ENCODE measurements around the gene TRIM8. TPM values are rescaled to one million over a fixed set of nuclear protein-coding genes. Genes with fewer than 3 reads are reported as not detected.

Gene TRIM8
- total RNA-seq, 1 experiment from 2014 or later, result 91.6 TPM

DNA sequence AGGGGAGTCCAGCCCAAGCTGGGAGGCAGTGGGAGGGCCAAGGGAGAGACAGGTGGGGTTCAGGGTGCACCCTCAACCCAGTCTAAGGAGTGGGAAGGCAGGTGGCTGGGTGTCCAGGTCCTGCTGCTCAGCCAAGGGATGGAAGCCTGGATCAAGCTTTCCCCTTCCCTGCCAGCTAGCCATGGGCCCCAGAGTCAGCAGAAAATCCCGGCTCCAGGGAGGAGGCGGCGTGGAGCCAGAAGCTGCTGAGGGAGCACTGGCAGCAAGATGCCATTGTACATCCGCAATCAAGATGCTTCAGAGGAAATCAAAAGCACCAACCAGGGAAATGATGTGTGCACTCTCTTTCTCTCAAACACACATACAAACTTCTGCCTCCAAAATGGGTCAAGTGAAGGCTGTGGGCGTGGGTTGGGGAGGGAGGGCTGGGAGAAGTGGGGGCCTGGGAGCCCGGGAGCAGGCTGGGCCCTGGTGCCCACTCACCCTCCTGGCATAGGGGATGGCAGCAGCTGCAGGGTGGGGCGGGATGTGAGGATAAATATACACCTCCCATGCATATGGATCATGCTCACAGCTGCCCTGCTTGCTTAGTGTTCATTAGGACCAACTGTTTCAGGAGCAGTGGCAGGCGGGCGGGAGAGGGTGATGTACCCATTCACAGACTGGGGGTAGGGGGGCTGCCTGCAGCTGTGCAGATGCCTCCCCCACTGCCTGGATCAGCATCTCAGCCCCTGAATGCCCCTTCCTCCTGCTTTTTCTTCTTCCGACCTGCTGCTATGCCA is 24.2 kb downstream of the TRIM8 start:
- POLR2A ChIA-PET, result interaction anchor here (0.6 to 1.3 kb wide), 2 partner anchors 22 to 48 kb away, joined by 3 read pairs; no protein-coding TSS in a partner anchor
- no peak for ATAC-seq
- no peaks in the 10 kb centered on the region for H3K79me2 ChIP-seq (ENCODE audit: insufficient read depth, low read length)

DNA sequence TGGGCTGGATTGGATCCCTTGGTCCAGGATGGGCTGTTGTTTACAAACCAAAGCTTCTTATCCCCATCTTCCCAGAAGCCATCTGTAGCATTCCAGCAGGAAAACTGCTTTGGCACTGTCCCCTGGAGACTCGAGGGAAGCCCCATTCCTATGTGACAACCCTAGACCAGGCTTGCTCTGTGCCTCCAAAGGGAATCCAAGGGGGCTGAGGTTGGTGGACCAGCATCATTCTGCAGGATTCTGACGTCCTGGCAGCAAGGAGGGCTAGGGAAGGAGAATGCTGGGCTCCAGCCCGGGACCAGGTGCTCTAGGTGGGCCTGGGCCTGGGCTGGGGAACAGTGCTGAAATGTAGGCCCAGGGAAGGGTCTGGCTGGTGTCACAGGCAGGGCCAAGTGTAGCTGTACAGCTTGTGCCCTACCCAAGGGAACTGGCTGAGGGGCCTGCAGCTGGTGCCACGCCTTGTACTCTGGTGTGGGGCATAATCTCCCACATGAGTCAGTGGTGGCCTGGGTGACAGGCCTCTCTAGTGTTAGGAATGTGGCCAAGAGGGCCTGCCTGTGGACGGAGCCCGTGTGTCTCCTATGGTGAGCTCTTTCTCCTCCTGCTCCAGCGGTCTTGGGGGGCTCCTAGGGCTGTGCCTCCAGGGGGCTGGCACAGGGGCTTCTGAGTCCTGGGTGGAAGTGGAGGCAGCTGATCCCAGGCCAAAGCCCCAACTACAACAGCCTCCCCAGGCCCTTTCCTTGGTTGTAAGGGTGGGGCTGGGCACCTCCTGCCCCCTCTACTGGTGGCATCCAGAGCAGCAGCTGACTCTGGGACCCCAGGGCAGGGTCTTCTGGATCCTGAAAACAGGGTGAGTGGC is 25.2 kb downstream of the TRIM8 start:
- CTCF ChIA-PET, result interaction anchor here (0.9 to 3.8 kb wide), 11 partner anchors 9 to 439 kb away, joined by 3 to 40 read pairs (median 4); partner anchors contain the start of genes ARL3, SFXN2 and TRIM8
- Histone ChIP-seq H2AFZ (ENCODE audit: low read depth, low read length, poor library complexity, severe bottlenecking) (no peak overlapping the region), H3K79me2 (ENCODE audit: insufficient read depth, low read length) (no peaks in the 10 kb centered on the region), H3K4me2 (ENCODE audit: low read length) (peak overlapping the region; percentile 55), H4K20me1 (ENCODE audit: insufficient read depth) (no peaks in the 10 kb centered on the region), H3K4me1 (ENCODE audit: control insufficient read depth in 1 of 2, insufficient read depth in 2 of 2, low read length in 2 of 2) (peaks cover 13 to 23% of the 10 kb centered on the region in 2 experiments), H3K9me3 (ENCODE audit: control insufficient read depth in 1 of 2, insufficient read depth in 1 of 2, low read depth in 1 of 2, low read length in 2 of 2) (no peaks in the 10 kb centered on the region), H3K27me3 (ENCODE audit: insufficient read depth, low read length) (no peaks in the 10 kb centered on the region), H3K9me2 (ENCODE audit: insufficient read depth) (no peaks in the 10 kb centered on the region), H3K4me3 (replicated peaks in 1 of 2; ENCODE audit: low read depth in 1 of 2, low read length in 2 of 2) (no peak overlapping the region), H3K36me3 (ENCODE audit: control insufficient read depth in 1 of 2, insufficient read depth in 2 of 2, low read length in 2 of 2) (no peaks in the 10 kb centered on the region), H3K9ac (ENCODE audit: low read length) (peak overlapping the region; percentile 31), H3K27ac (ENCODE audit: low read depth, low read length) (peak overlapping the region; percentile 1; the same call in 1 of the 2 replicates)
- intact Hi-C loops (cut with micrococcal nuclease), result loop anchor here (1.0 kb wide), 1 partner anchor 23 kb away; no protein-coding TSS in a partner anchor
- RAD21 ChIA-PET (ENCODE audit: low non-redundant PET in 1 of 2, low total read pairs in 2 of 2, uncharacterized antibody in 2 of 2, unreplicated experiment in 2 of 2), result interaction anchor here in 1 of 2 experiments (1.1 kb wide), 1 partner anchor 24 kb away, joined by 9 read pairs; no protein-coding TSS in a partner anchor
- POLR2A ChIA-PET, result interaction anchor here (0.6 to 1.3 kb wide), 4 partner anchors 14 to 47 kb away, joined by 3 to 6 read pairs (median 3); no protein-coding TSS in a partner anchor
- peak; percentile 85 for ATAC-seq
- no TSS peak for BruUV-seq (replicated peaks)
- peak; percentile 35 for DNase-seq (ENCODE audit: low read depth, low spot score)
- TF ChIP-seq RAD21 (IDR thresholded peaks at IDR 0.05; ENCODE audit: low read depth) (peak; percentile 38; the same call in 1 of the 2 replicates), JUND (IDR thresholded peaks at IDR 0.05) (no peak), ZFX (IDR thresholded peaks at IDR 0.05) (0 out of 2 replicates have a peak, but pooled peaks have one; percentile 49), POLR2A (IDR thresholded peaks at IDR 0.05; ENCODE audit: borderline replicate concordance, extremely low read depth, insufficient read depth, insufficient read length) (no peak), EGR1 (IDR thresholded peaks at IDR 0.05; ENCODE audit: low read depth) (no peak), CBX3 (IDR thresholded peaks at IDR 0.05; ENCODE audit: low read depth) (no peak), ZNF274 (IDR thresholded peaks at IDR 0.05; ENCODE audit: low read depth, low read length) (no peak), FOSL1 (IDR thresholded peaks at IDR 0.05; ENCODE audit: low read depth) (no peak)
- TF ChIP-seq, protein P1, sequence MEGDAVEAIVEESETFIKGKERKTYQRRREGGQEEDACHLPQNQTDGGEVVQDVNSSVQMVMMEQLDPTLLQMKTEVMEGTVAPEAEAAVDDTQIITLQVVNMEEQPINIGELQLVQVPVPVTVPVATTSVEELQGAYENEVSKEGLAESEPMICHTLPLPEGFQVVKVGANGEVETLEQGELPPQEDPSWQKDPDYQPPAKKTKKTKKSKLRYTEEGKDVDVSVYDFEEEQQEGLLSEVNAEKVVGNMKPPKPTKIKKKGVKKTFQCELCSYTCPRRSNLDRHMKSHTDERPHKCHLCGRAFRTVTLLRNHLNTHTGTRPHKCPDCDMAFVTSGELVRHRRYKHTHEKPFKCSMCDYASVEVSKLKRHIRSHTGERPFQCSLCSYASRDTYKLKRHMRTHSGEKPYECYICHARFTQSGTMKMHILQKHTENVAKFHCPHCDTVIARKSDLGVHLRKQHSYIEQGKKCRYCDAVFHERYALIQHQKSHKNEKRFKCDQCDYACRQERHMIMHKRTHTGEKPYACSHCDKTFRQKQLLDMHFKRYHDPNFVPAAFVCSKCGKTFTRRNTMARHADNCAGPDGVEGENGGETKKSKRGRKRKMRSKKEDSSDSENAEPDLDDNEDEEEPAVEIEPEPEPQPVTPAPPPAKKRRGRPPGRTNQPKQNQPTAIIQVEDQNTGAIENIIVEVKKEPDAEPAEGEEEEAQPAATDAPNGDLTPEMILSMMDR (IDR thresholded peaks at IDR 0.05 in 2 of 3, conservative IDR thresholded peaks at IDR 0.05 in 1 of 3; ENCODE audit: borderline replicate concordance in 1 of 3, insufficient read depth in 1 of 3, low read depth in 2 of 3, low read length in 2 of 3), result peak; percentile 77 to 87 (median 83); a peak in 5 of 6 replicates
- TF ChIP-seq, protein P2, sequence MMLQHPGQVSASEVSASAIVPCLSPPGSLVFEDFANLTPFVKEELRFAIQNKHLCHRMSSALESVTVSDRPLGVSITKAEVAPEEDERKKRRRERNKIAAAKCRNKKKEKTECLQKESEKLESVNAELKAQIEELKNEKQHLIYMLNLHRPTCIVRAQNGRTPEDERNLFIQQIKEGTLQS (IDR thresholded peaks at IDR 0.05), result no peak
- TF ChIP-seq, protein P3, sequence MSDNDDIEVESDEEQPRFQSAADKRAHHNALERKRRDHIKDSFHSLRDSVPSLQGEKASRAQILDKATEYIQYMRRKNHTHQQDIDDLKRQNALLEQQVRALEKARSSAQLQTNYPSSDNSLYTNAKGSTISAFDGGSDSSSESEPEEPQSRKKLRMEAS (IDR thresholded peaks at IDR 0.05), result no peak

More for the DNA sequence above, 24.2 kb downstream of the TRIM8 start:
- Histone ChIP-seq H3K36me3 (ENCODE audit: control insufficient read depth in 1 of 2, insufficient read depth in 2 of 2, low read length in 2 of 2) (no peaks in the 10 kb centered on the region), H3K9me3 (ENCODE audit: control insufficient read depth in 1 of 2, insufficient read depth in 1 of 2, low read depth in 1 of 2, low read length in 2 of 2) (no peaks in the 10 kb centered on the region), H2AFZ (ENCODE audit: low read depth, low read length, poor library complexity, severe bottlenecking) (no peak overlapping the region), H3K27ac (ENCODE audit: low read depth, low read length) (no peak overlapping the region), H3K9ac (ENCODE audit: low read length) (peak overlapping the region; percentile 31; the same call in 1 of the 2 replicates), H3K4me1 (ENCODE audit: control insufficient read depth in 1 of 2, insufficient read depth in 2 of 2, low read length in 2 of 2) (peaks cover 9 to 23% of the 10 kb centered on the region in 2 experiments), H3K4me2 (ENCODE audit: low read length) (0 out of 2 replicates have a peak overlapping the region, but pooled peaks have one; percentile 55), H3K4me3 (replicated peaks in 1 of 2; ENCODE audit: low read depth in 1 of 2, low read length in 2 of 2) (no peak overlapping the region), H4K20me1 (ENCODE audit: insufficient read depth) (no peaks in the 10 kb centered on the region), H3K9me2 (ENCODE audit: insufficient read depth) (no peaks in the 10 kb centered on the region), H3K27me3 (ENCODE audit: insufficient read depth, low read length) (no peaks in the 10 kb centered on the region)
- intact Hi-C loops (cut with micrococcal nuclease), result loop anchor here (1.0 kb wide), 1 partner anchor 22 kb away; no protein-coding TSS in a partner anchor
- CTCF ChIA-PET, result interaction anchor here (2.0 to 3.8 kb wide), 2 partner anchors 8 to 10 kb away, joined by 10 to 40 read pairs; no protein-coding TSS in a partner anchor
- DNase-seq (ENCODE audit: low read depth, low spot score), result no peak
- RAD21 ChIA-PET (ENCODE audit: low non-redundant PET in 1 of 2, low total read pairs in 2 of 2, uncharacterized antibody in 2 of 2, unreplicated experiment in 2 of 2), result no interaction called here
- no peak for TF ChIP-seq ZFX (IDR thresholded peaks at IDR 0.05)
- TF ChIP-seq, protein P2 (IDR thresholded peaks at IDR 0.05), result no peak
- no TSS peak for BruUV-seq (replicated peaks)
